ENCODE results near the gene DDX47.
"Not testable (repeated sequence)": the region's sequence is repeated elsewhere in the genome, so short reads cannot be mapped to it uniquely, and the experiment has no call there.

The DDX47 gene

DNA sequence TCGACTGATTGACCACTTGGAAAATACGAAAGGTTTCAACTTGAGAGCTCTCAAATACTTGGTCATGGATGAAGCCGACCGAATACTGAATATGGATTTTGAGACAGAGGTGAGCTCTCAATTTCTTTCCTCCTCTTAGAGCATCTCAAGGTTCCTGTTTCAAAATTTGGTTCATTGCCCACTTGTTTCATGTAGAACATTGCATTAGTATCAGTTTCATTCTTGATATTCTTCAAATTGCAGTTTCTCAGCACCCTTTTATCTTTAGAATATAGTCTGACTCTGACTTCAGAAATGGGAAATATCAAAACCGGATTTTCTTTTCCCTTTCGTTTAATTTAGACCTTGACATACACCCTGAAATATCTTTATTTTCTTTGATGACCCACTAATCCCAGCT lies 8.8 kb downstream of the DDX47 start:
- no peak for DNase-seq (ENCODE audit: low read depth)

- DNase-seq (ENCODE audit: low read depth), result no peak
These were observed 9.7 kb downstream of the DDX47 start for GRCh38 chr12:12822886-12823285.

DNA sequence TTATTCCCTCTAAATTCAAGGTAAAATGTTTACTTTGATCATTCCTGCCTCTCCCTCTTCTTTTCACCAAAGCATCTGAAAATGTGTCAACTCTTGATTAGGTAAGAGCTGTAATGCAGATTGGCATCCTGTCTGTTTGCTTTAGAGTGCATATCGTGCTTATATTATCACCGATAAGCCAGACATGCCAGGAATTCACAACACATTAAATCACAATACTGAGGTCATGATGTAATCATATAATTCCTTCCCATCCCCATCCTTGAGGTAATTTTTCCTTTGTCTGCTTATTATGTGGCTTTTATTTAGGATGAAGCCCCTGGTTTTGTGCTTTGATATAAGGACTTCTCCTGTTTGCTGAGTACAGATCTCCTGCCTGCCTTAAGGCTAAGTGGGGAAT lies 10.2 kb downstream of the DDX47 start:
- DNase-seq (ENCODE audit: low read depth), result peak; percentile 85

DNA sequence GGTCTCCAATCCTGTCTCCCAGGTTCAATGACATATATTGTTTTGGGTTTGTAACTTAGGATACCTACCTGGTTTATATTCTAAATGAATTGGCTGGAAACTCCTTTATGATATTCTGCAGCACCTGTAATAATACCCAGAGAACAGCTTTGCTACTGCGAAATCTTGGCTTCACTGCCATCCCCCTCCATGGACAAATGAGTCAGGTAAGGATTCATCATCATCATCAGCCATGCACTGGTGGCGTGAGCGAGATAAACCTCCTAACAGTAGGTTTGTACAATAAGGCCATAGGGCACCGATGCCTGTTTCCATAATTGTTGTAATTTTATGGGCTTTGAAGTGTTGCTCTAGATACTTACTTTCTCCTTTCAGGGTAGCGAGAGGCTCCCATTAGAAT lies 10.7 kb downstream of the DDX47 start:
- peak; percentile 40 for DNase-seq (ENCODE audit: low read depth)

GRCh38 chr12:12835378-12836146 lies 22.4 kb downstream of the DDX47 start:
- peak; percentile 89 for DNase-seq (ENCODE audit: low read depth)

DNA sequence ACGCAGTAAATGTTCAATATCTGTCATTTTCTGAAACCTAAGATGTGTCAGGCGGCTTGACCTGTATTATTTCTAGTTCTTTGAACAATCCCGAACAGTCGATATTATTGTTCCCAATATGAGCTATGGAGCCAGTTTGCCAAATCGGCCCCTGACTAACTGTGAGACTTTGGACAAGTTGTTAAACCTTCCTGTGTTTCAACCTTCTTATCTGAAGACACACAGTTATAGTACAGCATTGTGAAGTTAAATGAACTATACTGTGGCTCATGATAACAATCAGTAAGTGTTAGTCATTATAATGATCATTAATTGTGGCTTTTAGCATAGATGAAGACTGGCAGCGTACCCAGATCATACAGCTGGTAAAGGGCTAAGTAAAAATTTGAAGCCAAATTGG lies 23.4 kb downstream of the DDX47 start:
- no peak for DNase-seq (ENCODE audit: low read depth)

DNA sequence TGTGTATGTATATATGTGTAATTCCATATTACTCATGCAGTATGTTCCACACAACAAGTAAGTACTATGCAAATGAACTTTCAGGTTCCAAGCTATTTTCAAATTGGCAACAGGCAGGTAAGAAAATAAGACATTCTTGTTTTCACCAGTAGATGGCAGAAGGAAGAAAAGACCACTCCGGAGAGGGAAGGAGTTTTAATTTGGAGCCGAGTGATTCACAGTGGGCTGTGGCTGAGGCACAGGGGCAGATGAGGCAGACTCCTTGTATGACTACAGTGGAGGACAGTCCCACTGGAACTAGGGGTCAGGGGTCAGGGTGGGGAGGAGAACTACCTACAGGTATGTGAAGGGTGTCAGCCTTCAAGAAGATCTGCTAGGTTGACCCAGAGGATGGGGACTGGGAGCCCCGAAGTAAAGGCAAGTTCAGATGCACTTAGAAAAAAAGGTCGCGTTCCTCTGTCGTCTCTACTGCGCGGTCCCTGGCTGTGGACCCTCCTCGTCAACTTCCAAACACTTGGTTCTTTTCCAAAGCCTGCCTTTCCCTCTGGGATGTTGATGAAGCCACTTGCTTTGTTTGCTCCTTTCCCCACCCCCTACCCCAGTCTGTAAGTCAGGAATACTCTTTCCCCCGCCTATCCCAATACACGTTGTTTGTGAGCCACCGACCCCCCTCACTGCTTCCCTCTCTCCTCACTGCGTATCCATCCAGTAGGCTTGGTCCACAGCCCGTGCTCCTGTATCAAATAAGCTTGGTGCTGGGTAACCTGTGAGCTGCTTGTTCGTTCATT lies 24.1 kb downstream of the DDX47 start:
- DNase-seq (ENCODE audit: low read depth), result peak; percentile 95

DNA sequence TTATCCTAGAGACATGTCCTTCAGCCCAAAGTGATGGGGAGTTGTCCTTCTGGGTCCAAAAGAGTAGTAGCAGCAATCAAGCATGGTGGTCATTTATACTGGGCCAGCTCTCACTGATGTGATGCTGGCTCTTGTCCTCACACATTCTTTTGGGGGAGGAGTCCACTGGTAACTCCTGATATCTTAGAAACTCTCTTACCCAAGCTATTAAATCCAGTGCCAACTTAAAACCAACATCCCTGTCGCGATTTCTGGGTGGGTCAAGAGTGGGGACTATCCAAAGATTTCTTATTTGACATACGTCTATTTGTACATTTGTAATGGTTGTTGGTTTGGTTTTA lies 24.6 kb downstream of the DDX47 start:
- DNase-seq (ENCODE audit: low read depth), result no peak

- no peak for DNase-seq (ENCODE audit: low read depth)
These were observed 25.9 kb downstream of the DDX47 start for GRCh38 chr12:12839003-12839395.

DNA sequence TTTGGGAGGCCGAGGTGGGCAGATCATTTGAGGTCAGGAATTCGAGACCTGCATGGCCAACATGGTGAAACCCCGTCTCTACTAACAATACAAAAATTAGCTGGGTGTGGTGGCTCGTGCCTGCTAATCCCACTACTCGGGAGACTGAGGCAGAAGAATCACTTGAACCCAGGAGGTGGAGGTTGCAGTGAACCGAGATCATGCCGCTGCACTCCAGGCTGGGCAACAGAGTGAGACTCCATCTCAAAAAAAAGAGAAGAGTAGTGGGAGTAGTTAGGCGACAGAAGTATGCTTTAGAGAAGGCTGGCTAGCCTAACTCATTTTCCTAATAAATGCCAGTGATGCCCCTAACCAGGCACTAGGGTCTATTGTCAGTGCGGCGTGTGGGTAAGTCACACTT lies 26.3 kb downstream of the DDX47 start:
- not testable (repeated sequence) for DNase-seq (ENCODE audit: low read depth)

- peak; percentile 97 for DNase-seq (ENCODE audit: low read depth)
These were observed 26.9 kb downstream of the DDX47 start for GRCh38 chr12:12839873-12840579.

DNA sequence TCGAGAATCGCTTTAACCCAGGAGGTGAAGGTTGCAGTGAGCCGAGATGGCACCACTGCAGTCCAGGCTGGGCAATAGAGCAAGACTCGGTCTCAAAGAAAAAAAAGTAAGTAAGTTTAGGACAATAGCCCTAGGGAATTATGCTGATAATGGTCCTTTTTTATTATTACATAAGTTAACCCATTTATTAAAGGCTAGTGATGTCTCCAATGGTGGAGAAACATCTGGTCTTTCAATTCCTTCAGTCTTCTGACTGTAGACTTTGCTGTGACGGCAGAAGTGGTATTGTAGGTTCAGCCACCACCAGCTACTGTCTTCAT lies 27.4 kb downstream of the DDX47 start:
- no peak for DNase-seq (ENCODE audit: low read depth)

DNA sequence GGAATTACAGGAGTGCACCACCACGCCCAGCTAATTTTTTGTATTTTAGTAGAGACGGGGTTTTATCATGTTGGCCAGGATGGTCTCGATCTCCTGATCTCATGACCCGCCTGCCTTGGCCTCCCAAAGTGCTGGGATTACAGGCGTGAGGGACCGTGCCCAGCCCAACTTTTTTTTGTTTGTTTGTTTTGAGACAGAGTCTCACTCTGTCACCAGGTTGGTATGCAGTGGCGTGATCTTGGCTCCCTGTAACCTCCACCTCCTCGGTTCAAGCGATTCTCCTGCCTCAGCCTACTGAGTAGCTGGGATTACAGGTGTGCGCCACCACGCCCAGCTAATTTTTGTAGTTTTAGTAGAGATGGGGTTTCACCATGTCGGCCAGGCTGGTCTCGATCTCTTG lies 28.3 kb downstream of the DDX47 start:
- not testable (repeated sequence) for DNase-seq (ENCODE audit: low read depth)

DNA sequence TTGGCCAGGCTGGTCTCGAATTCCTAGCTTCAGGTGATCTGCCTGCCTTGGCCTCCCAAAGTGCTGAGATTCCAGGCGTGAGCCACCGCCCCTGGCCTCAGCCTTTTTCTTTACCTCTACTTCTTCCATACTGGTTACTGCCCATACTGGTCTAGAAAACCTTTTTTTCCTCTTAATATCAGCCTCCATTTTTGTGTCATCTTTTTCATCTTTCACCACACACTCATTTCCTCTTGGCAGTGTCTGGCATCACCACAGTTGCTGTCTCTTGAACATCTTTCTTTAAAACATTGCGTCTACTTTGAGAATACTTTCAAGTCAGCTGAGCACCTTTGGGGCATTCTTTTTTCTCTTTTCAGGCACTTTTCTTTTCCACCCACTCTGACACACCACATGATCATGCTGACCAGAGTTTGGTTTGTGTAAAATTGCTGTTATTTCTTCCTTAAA lies 32.7 kb downstream of the DDX47 start:
- DNase-seq (ENCODE audit: low read depth), result no peak

- not testable (repeated sequence) for DNase-seq (ENCODE audit: low read depth)
These were observed 33.6 kb downstream of the DDX47 start for GRCh38 chr12:12846780-12847179.

GRCh38 chr12:12853435-12853834 lies 40.3 kb downstream of the DDX47 start:
- DNase-seq (ENCODE audit: low read depth), result no peak

DNA sequence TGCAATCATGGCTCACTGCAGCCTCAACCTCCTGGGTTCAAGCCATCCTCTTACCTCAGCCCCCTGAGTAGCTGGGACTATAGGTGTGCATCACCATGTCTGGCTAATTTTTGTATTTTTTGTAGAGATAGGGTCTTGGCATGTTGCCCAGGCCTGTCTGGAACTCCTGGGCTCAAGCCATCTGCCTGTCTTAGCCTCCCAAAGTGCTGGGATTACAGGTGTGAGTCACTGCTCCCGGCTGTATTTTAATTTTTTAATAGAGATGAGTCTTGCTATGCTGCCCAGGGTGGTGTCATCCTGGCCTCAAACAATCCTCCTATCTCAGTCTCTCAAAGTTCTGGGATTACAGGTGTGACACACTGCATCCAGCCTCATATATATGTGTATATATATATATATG lies 46.5 kb downstream of the DDX47 start:
- DNase-seq (ENCODE audit: low read depth), result no peak

GRCh38 chr12:12864243-12864642 lies 51.1 kb downstream of the DDX47 start:
- no peak for DNase-seq (ENCODE audit: low read depth)

GRCh38 chr12:12868477-12869235 lies 55.5 kb downstream of the DDX47 start:
- DNase-seq (ENCODE audit: low read depth), result no peak

GRCh38 chr12:12870465-12870864 lies 57.3 kb downstream of the DDX47 start:
- DNase-seq (ENCODE audit: low read depth), result peak; percentile 100

- no peak for DNase-seq (ENCODE audit: low read depth)
These were observed 58.5 kb downstream of the DDX47 start for GRCh38 chr12:12871587-12872138.

Data from ELR (cell line).